Measurements from ENCODE around the gene EGFR.

The EGFR gene

GRCh38 chr7:55100544-55101327 lies 81.9 kb downstream of the EGFR start:
- Histone ChIP-seq H3K4me1 (ENCODE audit: control insufficient read depth, low read depth, low read length) (peaks cover 6% of the 10 kb centered on the region), H3K27me3 (ENCODE audit: control insufficient read depth, insufficient read depth, low read length) (no peaks in the 10 kb centered on the region), H3K27ac (ENCODE audit: low read length) (no peak overlapping the region), H3K9me3 (ENCODE audit: control insufficient read depth, low read depth, low read length) (no peaks in the 10 kb centered on the region), H3K9ac (ENCODE audit: low read length) (no peak overlapping the region), H3K36me3 (ENCODE audit: control insufficient read depth, low read depth, low read length) (no peaks in the 10 kb centered on the region), H3K4me3 (ENCODE audit: low read length) (no peak overlapping the region)

DNA sequence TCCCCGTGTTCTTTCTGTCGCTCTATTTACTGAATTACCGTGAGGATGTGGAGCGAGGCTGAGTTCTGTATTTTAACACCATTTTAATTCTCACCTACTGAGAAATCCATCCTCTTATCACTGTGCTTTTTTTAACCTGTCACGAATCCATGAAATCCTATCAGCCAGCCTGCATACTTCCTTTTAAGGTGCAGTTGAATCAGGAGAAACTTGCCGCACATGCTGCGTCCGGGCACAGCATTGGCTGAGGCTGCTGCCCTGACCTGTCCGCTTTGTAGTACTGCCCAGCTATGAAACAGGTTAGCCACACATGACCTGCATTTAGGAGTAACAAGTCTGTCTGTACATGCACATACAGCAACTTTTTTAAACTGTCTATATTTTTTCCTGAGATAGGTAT lies 82.5 kb downstream of the EGFR start:
- Histone ChIP-seq H3K4me1 (ENCODE audit: control insufficient read depth, low read depth, low read length) (peaks cover 6% of the 10 kb centered on the region), H3K4me3 (ENCODE audit: low read length) (no peak overlapping the region), H3K9ac (ENCODE audit: low read length) (no peak overlapping the region), H3K27ac (ENCODE audit: low read length) (no peak overlapping the region), H3K9me3 (ENCODE audit: control insufficient read depth, low read depth, low read length) (no peaks in the 10 kb centered on the region), H3K27me3 (ENCODE audit: control insufficient read depth, insufficient read depth, low read length) (no peaks in the 10 kb centered on the region), H3K36me3 (ENCODE audit: control insufficient read depth, low read depth, low read length) (no peaks in the 10 kb centered on the region)

GRCh38 chr7:55104123-55104522 lies 85.3 kb downstream of the EGFR start:
- no peaks in the 10 kb centered on the region for H3K27me3 ChIP-seq (ENCODE audit: control insufficient read depth, insufficient read depth, low read length)
- H3K27ac ChIP-seq (ENCODE audit: low read length) = no peak overlapping the region
- no peaks in the 10 kb centered on the region for H3K9me3 ChIP-seq (ENCODE audit: control insufficient read depth, low read depth, low read length)
- no peak overlapping the region for H3K9ac ChIP-seq (ENCODE audit: low read length)
- H3K4me1 ChIP-seq (ENCODE audit: control insufficient read depth, low read depth, low read length) = peaks cover 12% of the 10 kb centered on the region
- no peak overlapping the region for H3K4me3 ChIP-seq (ENCODE audit: low read length)
- no peaks in the 10 kb centered on the region for H3K36me3 ChIP-seq (ENCODE audit: control insufficient read depth, low read depth, low read length)

- H3K9me3 ChIP-seq (ENCODE audit: control insufficient read depth, low read depth, low read length) = no peaks in the 10 kb centered on the region
- no peaks in the 10 kb centered on the region for H3K27me3 ChIP-seq (ENCODE audit: control insufficient read depth, insufficient read depth, low read length)
- no peak overlapping the region for H3K27ac ChIP-seq (ENCODE audit: low read length)
- H3K9ac ChIP-seq (ENCODE audit: low read length) = no peak overlapping the region
- H3K36me3 ChIP-seq (ENCODE audit: control insufficient read depth, low read depth, low read length) = no peaks in the 10 kb centered on the region
- no peak overlapping the region for H3K4me3 ChIP-seq (ENCODE audit: low read length)
- peaks cover 19% of the 10 kb centered on the region for H3K4me1 ChIP-seq (ENCODE audit: control insufficient read depth, low read depth, low read length)
Observed at GRCh38 chr7:55104712-55105433, 86.1 kb downstream of the EGFR start.

DNA sequence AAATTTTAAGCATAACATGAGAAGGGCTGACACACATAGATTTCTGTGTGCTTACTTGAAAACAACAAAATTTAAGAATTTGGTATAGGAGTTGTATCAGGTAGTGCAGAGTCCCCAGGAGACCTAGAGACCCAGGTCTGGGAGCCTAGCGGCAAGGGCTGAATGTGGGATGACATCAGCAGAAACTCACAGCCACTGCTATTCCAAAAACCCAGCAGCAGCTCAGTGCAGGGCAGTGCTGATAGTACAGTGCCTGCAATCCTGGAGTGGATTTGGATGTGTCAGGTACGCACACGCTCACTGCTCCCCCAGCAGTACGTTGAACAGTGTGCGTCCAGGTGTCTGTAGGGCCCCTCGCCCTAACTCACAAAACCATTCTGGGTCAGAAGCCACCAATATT lies 87.1 kb downstream of the EGFR start:
- H3K4me3 ChIP-seq (ENCODE audit: low read length) = no peak overlapping the region
- H3K9me3 ChIP-seq (ENCODE audit: control insufficient read depth, low read depth, low read length) = no peaks in the 10 kb centered on the region
- H3K9ac ChIP-seq (ENCODE audit: low read length) = no peak overlapping the region
- H3K27me3 ChIP-seq (ENCODE audit: control insufficient read depth, insufficient read depth, low read length) = no peaks in the 10 kb centered on the region
- H3K27ac ChIP-seq (ENCODE audit: low read length) = no peak overlapping the region
- H3K36me3 ChIP-seq (ENCODE audit: control insufficient read depth, low read depth, low read length) = no peaks in the 10 kb centered on the region
- peaks cover 29% of the 10 kb centered on the region for H3K4me1 ChIP-seq (ENCODE audit: control insufficient read depth, low read depth, low read length)

- Histone ChIP-seq H3K4me1 (ENCODE audit: control insufficient read depth, low read depth, low read length) (peaks cover 29% of the 10 kb centered on the region), H3K27ac (ENCODE audit: low read length) (no peak overlapping the region), H3K27me3 (ENCODE audit: control insufficient read depth, insufficient read depth, low read length) (no peaks in the 10 kb centered on the region), H3K9ac (ENCODE audit: low read length) (no peak overlapping the region), H3K9me3 (ENCODE audit: control insufficient read depth, low read depth, low read length) (no peaks in the 10 kb centered on the region), H3K36me3 (ENCODE audit: control insufficient read depth, low read depth, low read length) (no peaks in the 10 kb centered on the region), H3K4me3 (ENCODE audit: low read length) (no peak overlapping the region)
Observed at GRCh38 chr7:55107946-55108345, 89.1 kb downstream of the EGFR start.

DNA sequence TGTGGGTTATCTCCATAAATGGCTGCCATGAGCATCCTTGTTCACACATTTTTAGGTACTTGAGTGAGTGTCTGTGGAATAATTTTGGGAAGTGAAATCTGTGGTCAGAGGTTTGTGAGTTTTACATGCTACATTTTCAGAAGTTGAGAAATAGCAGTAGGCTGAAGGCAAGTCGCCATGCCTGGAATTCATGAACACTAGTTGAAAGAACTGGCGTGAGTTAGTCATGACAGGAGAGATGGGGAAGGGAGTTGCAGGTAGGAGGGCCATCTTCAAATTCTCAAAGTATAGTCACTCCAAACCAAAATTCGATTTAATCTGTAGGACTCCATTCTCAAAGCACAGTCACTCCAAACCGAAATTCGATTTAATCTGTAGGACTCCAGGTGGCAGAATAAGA lies 89.6 kb downstream of the EGFR start:
- H3K27me3 ChIP-seq (ENCODE audit: control insufficient read depth, insufficient read depth, low read length) = no peaks in the 10 kb centered on the region
- H3K9ac ChIP-seq (ENCODE audit: low read length) = no peak overlapping the region
- H3K36me3 ChIP-seq (ENCODE audit: control insufficient read depth, low read depth, low read length) = no peaks in the 10 kb centered on the region
- no peak overlapping the region for H3K4me3 ChIP-seq (ENCODE audit: low read length)
- H3K9me3 ChIP-seq (ENCODE audit: control insufficient read depth, low read depth, low read length) = no peaks in the 10 kb centered on the region
- no peak overlapping the region for H3K27ac ChIP-seq (ENCODE audit: low read length)
- peaks cover 29% of the 10 kb centered on the region for H3K4me1 ChIP-seq (ENCODE audit: control insufficient read depth, low read depth, low read length)

DNA sequence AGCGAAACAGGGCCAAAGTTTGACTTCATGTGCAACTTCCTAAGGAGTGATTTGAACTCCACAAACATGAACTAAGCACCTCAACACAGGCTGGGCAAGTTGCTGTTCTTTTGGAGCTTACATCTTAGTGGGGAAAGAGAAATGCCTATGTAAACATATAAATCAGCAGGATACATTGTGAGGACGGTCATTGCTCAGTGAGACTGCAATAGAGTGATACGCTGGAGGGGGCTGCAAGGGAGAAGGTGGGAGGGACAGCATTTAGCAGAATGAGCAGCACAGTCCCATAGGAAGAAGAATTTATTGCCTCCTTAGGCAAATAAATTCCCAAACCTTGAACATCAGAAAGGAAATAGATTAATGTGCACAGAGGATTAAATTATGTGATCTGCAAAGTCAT lies 90.0 kb downstream of the EGFR start:
- H3K27ac ChIP-seq (ENCODE audit: low read length) = no peak overlapping the region
- no peaks in the 10 kb centered on the region for H3K36me3 ChIP-seq (ENCODE audit: control insufficient read depth, low read depth, low read length)
- peaks cover 29% of the 10 kb centered on the region for H3K4me1 ChIP-seq (ENCODE audit: control insufficient read depth, low read depth, low read length)
- no peaks in the 10 kb centered on the region for H3K27me3 ChIP-seq (ENCODE audit: control insufficient read depth, insufficient read depth, low read length)
- no peak overlapping the region for H3K9ac ChIP-seq (ENCODE audit: low read length)
- H3K4me3 ChIP-seq (ENCODE audit: low read length) = no peak overlapping the region
- H3K9me3 ChIP-seq (ENCODE audit: control insufficient read depth, low read depth, low read length) = no peaks in the 10 kb centered on the region

DNA sequence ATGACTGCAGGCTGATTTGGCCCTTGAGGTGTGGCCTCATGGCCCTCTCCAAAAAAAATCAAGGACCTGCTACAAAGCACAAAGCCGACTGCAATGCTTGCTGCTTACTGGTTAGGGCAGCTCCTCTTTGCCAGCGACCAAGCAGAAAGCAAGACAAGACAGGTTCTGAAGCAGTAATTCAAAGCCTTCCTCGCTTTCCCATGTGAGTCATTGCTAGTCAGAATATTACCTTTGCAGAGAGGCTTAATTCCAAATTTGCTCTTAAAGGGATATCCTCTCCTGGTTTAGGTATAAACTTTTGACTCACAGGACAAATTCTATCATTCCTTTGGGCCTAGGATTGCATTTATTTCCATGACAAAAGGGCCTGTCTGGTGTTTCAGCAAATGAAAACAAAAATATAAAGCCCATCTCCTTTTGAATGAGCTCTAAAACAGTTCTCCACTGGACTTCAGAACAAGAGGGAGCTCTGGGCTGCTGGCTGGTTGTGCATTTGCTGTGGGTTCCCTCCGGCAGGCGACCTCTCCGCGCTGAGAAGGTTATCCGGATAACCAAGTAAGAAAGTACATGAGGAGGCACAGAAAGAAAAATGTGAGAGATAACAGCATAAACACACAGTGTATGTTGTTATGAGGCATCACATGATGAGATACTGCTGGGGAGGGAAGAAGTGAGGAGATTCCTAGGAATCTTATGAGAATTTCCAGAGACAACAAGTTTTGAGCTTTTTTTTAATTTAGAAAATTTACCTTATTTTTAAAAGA lies 90.8 kb downstream of the EGFR start:
- peaks cover 29% of the 10 kb centered on the region for H3K4me1 ChIP-seq (ENCODE audit: control insufficient read depth, low read depth, low read length)
- no peaks in the 10 kb centered on the region for H3K36me3 ChIP-seq (ENCODE audit: control insufficient read depth, low read depth, low read length)
- no peak overlapping the region for H3K9ac ChIP-seq (ENCODE audit: low read length)
- no peak overlapping the region for H3K27ac ChIP-seq (ENCODE audit: low read length)
- no peaks in the 10 kb centered on the region for H3K27me3 ChIP-seq (ENCODE audit: control insufficient read depth, insufficient read depth, low read length)
- no peaks in the 10 kb centered on the region for H3K9me3 ChIP-seq (ENCODE audit: control insufficient read depth, low read depth, low read length)
- H3K4me3 ChIP-seq (ENCODE audit: low read length) = no peak overlapping the region

DNA sequence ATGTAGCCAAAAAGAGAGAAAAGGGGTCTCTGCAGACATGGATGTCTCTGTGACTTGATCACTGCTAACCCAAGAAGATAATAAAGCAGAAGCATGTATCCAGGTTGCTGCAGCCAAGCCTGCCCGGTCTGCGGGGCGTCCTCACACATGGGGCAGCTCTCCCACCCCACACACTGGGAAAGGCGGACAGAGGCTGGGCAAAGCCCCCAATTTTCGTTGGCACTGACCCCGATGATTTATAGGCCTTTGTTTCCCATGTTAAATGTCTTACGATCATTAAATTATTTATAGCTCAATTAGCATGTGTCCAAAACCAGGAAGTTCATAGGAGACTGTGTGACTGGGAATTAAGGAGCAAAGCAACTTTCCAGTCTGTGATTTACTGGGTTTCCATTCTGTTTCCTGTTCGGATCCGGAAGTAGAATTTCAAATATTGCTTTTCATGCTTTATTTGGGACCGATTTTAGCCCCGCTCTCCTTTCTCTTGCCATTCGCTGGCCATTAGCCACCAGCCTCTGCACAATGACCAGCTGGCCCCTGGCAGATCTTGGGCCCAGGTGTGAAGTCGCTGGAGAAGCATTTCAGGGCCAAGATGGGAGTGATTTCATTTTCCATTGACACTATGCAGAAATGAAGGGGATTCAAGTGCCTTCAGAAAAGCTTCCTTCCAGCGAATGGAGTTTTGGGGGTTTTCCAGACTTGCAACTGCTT lies 91.6 kb downstream of the EGFR start:
- Histone ChIP-seq H3K4me3 (ENCODE audit: low read length) (no peak overlapping the region), H3K9me3 (ENCODE audit: control insufficient read depth, low read depth, low read length) (no peaks in the 10 kb centered on the region), H3K27ac (ENCODE audit: low read length) (no peak overlapping the region), H3K27me3 (ENCODE audit: control insufficient read depth, insufficient read depth, low read length) (no peaks in the 10 kb centered on the region), H3K9ac (ENCODE audit: low read length) (no peak overlapping the region), H3K4me1 (ENCODE audit: control insufficient read depth, low read depth, low read length) (peaks cover 29% of the 10 kb centered on the region), H3K36me3 (ENCODE audit: control insufficient read depth, low read depth, low read length) (no peaks in the 10 kb centered on the region)

- no peaks in the 10 kb centered on the region for H3K36me3 ChIP-seq (ENCODE audit: control insufficient read depth, low read depth, low read length)
- H3K4me1 ChIP-seq (ENCODE audit: control insufficient read depth, low read depth, low read length) = peaks cover 29% of the 10 kb centered on the region
- no peak overlapping the region for H3K9ac ChIP-seq (ENCODE audit: low read length)
- no peaks in the 10 kb centered on the region for H3K27me3 ChIP-seq (ENCODE audit: control insufficient read depth, insufficient read depth, low read length)
- H3K27ac ChIP-seq (ENCODE audit: low read length) = no peak overlapping the region
- no peak overlapping the region for H3K4me3 ChIP-seq (ENCODE audit: low read length)
- H3K9me3 ChIP-seq (ENCODE audit: control insufficient read depth, low read depth, low read length) = no peaks in the 10 kb centered on the region
Observed at GRCh38 chr7:55110993-55111361, 92.2 kb downstream of the EGFR start.

Measured in iPS-18a (cell line).